Ovary (tissue), 3 donors: ENCODE data around the gene TMEM54.

Experiments
- EP300 ChIP-seq: sonication (generic); formaldehyde crosslinking; IDR thresholded peaks from one replicate; pipeline ENCODE4 v1.6.1; 2017; ENCODE audit warnings: antibody characterized with exemption
- POLR2A ChIP-seq: fragments of 450-650 bp; IDR thresholded peaks from one replicate; pipeline ENCODE4 v1.6.1; 2017; ENCODE audit warnings: antibody characterized with exemption, mild to moderate bottlenecking, moderate library complexity
- TF ChIP-seq, protein P1 (sequence below), 3 donors: fragments of 450-650 bp in 2 of 3; fragments of 200-600 bp in 1 of 3; IDR thresholded peaks; one replicate each; pipeline versions ENCODE4 v1.5.1 to v1.8.0; 2016 to 2022; ENCODE audit warnings: antibody characterized with exemption in 3 of 3, mild to moderate bottlenecking in 1 of 3
- donor health status: DM: no; HTN: no; CAD: no.

GRCh38 chr1:32900371-32900955, 726 bp downstream of the TMEM54 start:
- TF ChIP-seq, protein P1, sequence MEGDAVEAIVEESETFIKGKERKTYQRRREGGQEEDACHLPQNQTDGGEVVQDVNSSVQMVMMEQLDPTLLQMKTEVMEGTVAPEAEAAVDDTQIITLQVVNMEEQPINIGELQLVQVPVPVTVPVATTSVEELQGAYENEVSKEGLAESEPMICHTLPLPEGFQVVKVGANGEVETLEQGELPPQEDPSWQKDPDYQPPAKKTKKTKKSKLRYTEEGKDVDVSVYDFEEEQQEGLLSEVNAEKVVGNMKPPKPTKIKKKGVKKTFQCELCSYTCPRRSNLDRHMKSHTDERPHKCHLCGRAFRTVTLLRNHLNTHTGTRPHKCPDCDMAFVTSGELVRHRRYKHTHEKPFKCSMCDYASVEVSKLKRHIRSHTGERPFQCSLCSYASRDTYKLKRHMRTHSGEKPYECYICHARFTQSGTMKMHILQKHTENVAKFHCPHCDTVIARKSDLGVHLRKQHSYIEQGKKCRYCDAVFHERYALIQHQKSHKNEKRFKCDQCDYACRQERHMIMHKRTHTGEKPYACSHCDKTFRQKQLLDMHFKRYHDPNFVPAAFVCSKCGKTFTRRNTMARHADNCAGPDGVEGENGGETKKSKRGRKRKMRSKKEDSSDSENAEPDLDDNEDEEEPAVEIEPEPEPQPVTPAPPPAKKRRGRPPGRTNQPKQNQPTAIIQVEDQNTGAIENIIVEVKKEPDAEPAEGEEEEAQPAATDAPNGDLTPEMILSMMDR (IDR thresholded peaks at IDR 0.05), result no peak
- TF ChIP-seq EP300 (no peak), POLR2A (no peak)
